ENCODE results near the gene AFAP1L2. TPM values are rescaled to one million over a fixed set of nuclear protein-coding genes. Genes with fewer than 3 reads are reported as not detected.

Gene AFAP1L2
- polyA plus RNA-seq, 3 donors, result 0.01 to 0.43 TPM; not detected in 1

DNA sequence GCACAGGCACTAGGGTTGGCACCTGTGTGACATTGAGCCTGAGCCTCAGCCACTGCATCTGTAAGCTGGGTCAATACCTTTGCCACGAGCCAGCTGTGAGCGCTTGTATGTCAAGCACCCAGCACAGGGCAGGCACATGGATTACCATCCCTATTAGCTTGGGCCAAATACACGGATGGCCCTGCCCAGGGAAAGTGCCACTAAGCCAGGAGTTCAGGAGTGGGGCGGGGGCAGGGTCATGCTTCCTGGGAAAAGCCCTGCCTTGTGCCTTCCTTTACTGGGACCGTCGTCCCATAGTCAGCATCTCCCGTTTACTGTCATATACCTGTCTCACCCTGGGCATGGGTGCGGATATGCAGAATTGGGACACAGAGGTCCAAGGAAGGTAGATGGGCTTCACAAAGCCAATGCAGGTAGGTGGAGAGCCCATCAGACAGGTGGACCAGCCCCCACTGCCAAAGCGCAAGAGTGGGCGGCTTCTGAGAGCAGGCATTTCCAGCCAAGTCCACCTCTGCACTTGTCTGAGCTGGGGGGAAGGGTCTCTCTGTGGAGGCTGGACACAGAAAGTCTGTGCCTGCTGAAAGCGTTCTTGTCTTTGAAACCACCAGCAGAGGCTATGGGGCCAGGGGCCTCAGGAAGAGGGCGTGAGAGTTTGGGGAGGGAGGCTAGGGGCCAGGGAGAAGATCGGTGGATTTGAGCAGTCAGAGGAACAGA is 92.6 kb downstream of the AFAP1L2 start:
- H3K79me2 ChIP-seq (ENCODE audit: insufficient read depth, low read length), result no peaks in the 10 kb centered on the region
- Mint-ChIP-seq H3K27me3 (ENCODE audit: low read depth in 3 of 3) (peaks cover 4 to 8% (median 6%) of the 10 kb centered on the region in 3 donors), H3K36me3 (no peaks in the 10 kb centered on the region), H3K9me3 (peaks cover 0 to 1% (median 0%) of the 10 kb centered on the region in 7 donors), H3K4me3 (no peak overlapping the region), H3K27ac (peak overlapping the region in 1 of 7 donors; percentile 40), H3K4me1 (no peaks in the 10 kb centered on the region)
- 86% methylated on average over 10 of the region's 13 CpGs for WGBS (ENCODE audit: insufficient coverage)
- H3K27me3 ChIP-seq (ENCODE audit: control insufficient read depth in 2 of 2, insufficient read depth in 2 of 2, low read length in 2 of 2), result no peaks in the 10 kb centered on the region
- no peak for DNase-seq
- no peaks in the 10 kb centered on the region for H3K9me3 ChIP-seq (replicated peaks in 1 of 2; ENCODE audit: control insufficient read depth in 1 of 2, insufficient read depth in 1 of 2, low read length in 2 of 2)
- TF ChIP-seq, protein P1, sequence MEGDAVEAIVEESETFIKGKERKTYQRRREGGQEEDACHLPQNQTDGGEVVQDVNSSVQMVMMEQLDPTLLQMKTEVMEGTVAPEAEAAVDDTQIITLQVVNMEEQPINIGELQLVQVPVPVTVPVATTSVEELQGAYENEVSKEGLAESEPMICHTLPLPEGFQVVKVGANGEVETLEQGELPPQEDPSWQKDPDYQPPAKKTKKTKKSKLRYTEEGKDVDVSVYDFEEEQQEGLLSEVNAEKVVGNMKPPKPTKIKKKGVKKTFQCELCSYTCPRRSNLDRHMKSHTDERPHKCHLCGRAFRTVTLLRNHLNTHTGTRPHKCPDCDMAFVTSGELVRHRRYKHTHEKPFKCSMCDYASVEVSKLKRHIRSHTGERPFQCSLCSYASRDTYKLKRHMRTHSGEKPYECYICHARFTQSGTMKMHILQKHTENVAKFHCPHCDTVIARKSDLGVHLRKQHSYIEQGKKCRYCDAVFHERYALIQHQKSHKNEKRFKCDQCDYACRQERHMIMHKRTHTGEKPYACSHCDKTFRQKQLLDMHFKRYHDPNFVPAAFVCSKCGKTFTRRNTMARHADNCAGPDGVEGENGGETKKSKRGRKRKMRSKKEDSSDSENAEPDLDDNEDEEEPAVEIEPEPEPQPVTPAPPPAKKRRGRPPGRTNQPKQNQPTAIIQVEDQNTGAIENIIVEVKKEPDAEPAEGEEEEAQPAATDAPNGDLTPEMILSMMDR (IDR thresholded peaks at IDR 0.05), result no peak
- intact Hi-C loops (cut with micrococcal nuclease), result no loop called here
- H3K4me2 ChIP-seq (replicated peaks; ENCODE audit: extremely low read depth, low read length, poor library complexity, severe bottlenecking), result no peak overlapping the region
- no peaks in the 10 kb centered on the region for H3K4me1 ChIP-seq (ENCODE audit: control insufficient read depth in 1 of 2, insufficient read depth in 2 of 2, low read length in 2 of 2)
- no peak overlapping the region for H3K27ac ChIP-seq (ENCODE audit: low read depth in 1 of 2, low read length in 2 of 2)
- H2AFZ ChIP-seq (ENCODE audit: insufficient read depth, low read depth, low read length, poor library complexity, severe bottlenecking), result no peak overlapping the region
- no peak overlapping the region for H3K9ac ChIP-seq (ENCODE audit: insufficient read depth, low read length, poor library complexity, severe bottlenecking)
- H3K36me3 ChIP-seq (replicated peaks in 1 of 2; ENCODE audit: control insufficient read depth in 1 of 2, insufficient read depth in 2 of 2, low read length in 2 of 2), result no peaks in the 10 kb centered on the region
- H4K20me1 ChIP-seq (ENCODE audit: insufficient read depth, low read length), result no peaks in the 10 kb centered on the region
- H3K4me3 ChIP-seq (replicated peaks in 1 of 3; ENCODE audit: low read depth in 2 of 3, low read length in 3 of 3), result no peak overlapping the region

DNA sequence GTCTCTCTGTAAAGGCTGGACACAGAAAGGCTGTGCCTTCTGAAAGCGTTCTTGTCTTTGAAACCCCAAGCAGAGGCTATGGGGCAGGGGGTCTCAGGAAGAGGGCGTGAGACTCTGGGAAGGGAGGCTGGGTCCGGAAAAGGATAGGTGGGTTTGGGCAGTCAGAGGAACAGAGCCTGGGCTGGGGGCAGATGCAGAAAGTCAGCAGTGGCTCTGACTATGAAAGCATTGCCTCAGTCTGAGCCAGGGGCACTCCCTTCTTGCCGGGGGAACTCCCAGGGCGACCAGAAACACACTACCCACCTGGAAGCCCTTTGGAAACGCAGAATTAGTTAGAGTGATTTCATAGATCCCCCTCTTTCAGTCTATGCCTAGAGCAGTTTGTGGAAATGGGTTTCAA is 93.3 kb downstream of the AFAP1L2 start:
- no peaks in the 10 kb centered on the region for H3K4me1 Mint-ChIP-seq
- intact Hi-C loops (cut with micrococcal nuclease), result no loop called here
- H4K20me1 ChIP-seq (ENCODE audit: insufficient read depth, low read length), result no peaks in the 10 kb centered on the region
- no peak for DNase-seq
- H3K36me3 ChIP-seq (replicated peaks in 1 of 2; ENCODE audit: control insufficient read depth in 1 of 2, insufficient read depth in 2 of 2, low read length in 2 of 2), result no peaks in the 10 kb centered on the region
- H3K9me3 ChIP-seq (replicated peaks in 1 of 2; ENCODE audit: control insufficient read depth in 1 of 2, insufficient read depth in 1 of 2, low read length in 2 of 2), result no peaks in the 10 kb centered on the region
- no peak overlapping the region for H3K9ac ChIP-seq (ENCODE audit: insufficient read depth, low read length, poor library complexity, severe bottlenecking)
- H3K4me3 ChIP-seq (replicated peaks in 1 of 3; ENCODE audit: low read depth in 2 of 3, low read length in 3 of 3), result no peak overlapping the region
- no peaks in the 10 kb centered on the region for H3K79me2 ChIP-seq (ENCODE audit: insufficient read depth, low read length)
- no peaks in the 10 kb centered on the region for H3K36me3 Mint-ChIP-seq
- peaks cover 4 to 7% (median 5%) of the 10 kb centered on the region in 3 donors for H3K27me3 Mint-ChIP-seq (ENCODE audit: low read depth in 3 of 3)
- H3K4me2 ChIP-seq (replicated peaks; ENCODE audit: extremely low read depth, low read length, poor library complexity, severe bottlenecking), result no peak overlapping the region
- no peak overlapping the region for H2AFZ ChIP-seq (ENCODE audit: insufficient read depth, low read depth, low read length, poor library complexity, severe bottlenecking)
- no peak overlapping the region for H3K27ac Mint-ChIP-seq
- WGBS (ENCODE audit: insufficient coverage), result 100% methylated on average over 2 of the region's 6 CpGs
- H3K27ac ChIP-seq (ENCODE audit: low read depth in 1 of 2, low read length in 2 of 2), result no peak overlapping the region
- peaks cover 0 to 1% (median 0%) of the 10 kb centered on the region in 7 donors for H3K9me3 Mint-ChIP-seq
- TF ChIP-seq, protein P1 (IDR thresholded peaks at IDR 0.05), result no peak
- no peaks in the 10 kb centered on the region for H3K4me1 ChIP-seq (ENCODE audit: control insufficient read depth in 1 of 2, insufficient read depth in 2 of 2, low read length in 2 of 2)
- no peak overlapping the region for H3K4me3 Mint-ChIP-seq
- no peaks in the 10 kb centered on the region for H3K27me3 ChIP-seq (ENCODE audit: control insufficient read depth in 2 of 2, insufficient read depth in 2 of 2, low read length in 2 of 2)
